Gastroesophageal sphincter (tissue), 4 donors: ENCODE results near the gene HSD17B14. TPM values are rescaled to one million over a fixed set of nuclear protein-coding genes. Genes with fewer than 3 reads are reported as not detected.

ENCODE experiments used
- ATAC-seq: fragments of 150-250 bp; one replicate; pipeline ENCODE4 v1.9.1; 2016; ENCODE audit warnings: mild to moderate bottlenecking, moderate library complexity
- H3K27ac ChIP-seq, 4 donors: fragments of 200-600 bp; sonication (generic) in 3 of 4; 1 replicate in 3 of 4; 2 replicates in 1 of 4; pipeline ENCODE4 v1.5.1; 2016 to 2019
- H3K27me3 ChIP-seq: fragments of 200-600 bp; sonication (generic); one replicate; pipeline ENCODE4 v1.5.1; 2019
- H3K36me3 ChIP-seq, 2 donors: fragments of 200-600 bp; sonication (generic); one replicate each; pipeline ENCODE4 v1.5.1; 2019; ENCODE audit warnings: control low read depth in 1 of 2
- H3K4me1 ChIP-seq, 3 donors: fragments of 200-600 bp; sonication (generic); 1 replicate in 2 of 3; 2 replicates in 1 of 3; pipeline ENCODE4 v1.5.1; 2016 to 2019; ENCODE audit warnings: control low read depth in 2 of 3
- H3K4me3 ChIP-seq, 2 donors: fragments of 200-600 bp; sonication (generic); one replicate each; pipeline ENCODE4 v1.5.1; 2019; ENCODE audit warnings: mild to moderate bottlenecking in 1 of 2, moderate library complexity in 1 of 2
- H3K9me3 ChIP-seq, 3 donors: fragments of 200-600 bp; sonication (generic); one replicate each; pipeline ENCODE4 v1.5.1; 2017 to 2019; ENCODE audit warnings: control low read depth in 2 of 3
- EP300 ChIP-seq: sonication (generic); formaldehyde crosslinking; IDR thresholded peaks from one replicate; pipeline ENCODE4 v1.6.1; 2017; ENCODE audit warnings: antibody characterized with exemption, mild to moderate bottlenecking
- POLR2A ChIP-seq, 2 donors: fragments of 450-650 bp; IDR thresholded peaks; one replicate each; pipeline ENCODE4 v1.6.1; 2017; ENCODE audit warnings: antibody characterized with exemption in 2 of 2, mild to moderate bottlenecking in 2 of 2, moderate library complexity in 1 of 2
- POLR2AphosphoS5 ChIP-seq: sonication (generic); formaldehyde crosslinking; IDR thresholded peaks from one replicate; pipeline ENCODE4 v1.6.1; 2017; ENCODE audit warnings: antibody characterized with exemption
- WGBS, 2 donors: methylation state at CpG; one replicate each; pipeline ENCODE4 v1.1.5; 2018; ENCODE audit warnings: low coverage in 1 of 2; 5-methylcytosine and 5-hydroxymethylcytosine counted together
- total RNA-seq, 4 donors: library from RNA; depleted of rRNA; stranded (reverse); fragments of >200 nt; gene quantifications; one replicate each; pipeline ENCODE4 v1.1.0, GENCODE V29; 2016
- TF ChIP-seq, protein P1 (sequence below), 4 experiments: fragments of 200-600 bp in 2 of 4; fragments of 450-650 bp in 2 of 4; sonication (generic) in 1 of 4; IDR thresholded peaks; one replicate each; pipeline ENCODE4 v1.5.1; 2017 to 2019; ENCODE audit warnings: antibody characterized with exemption in 4 of 4, mild to moderate bottlenecking in 2 of 4, moderate library complexity in 2 of 4

HSD17B14 gene
- total RNA-seq, 4 donors from 2014 or later: 5.3 to 12.5 (median 8.2) TPM

DNA sequence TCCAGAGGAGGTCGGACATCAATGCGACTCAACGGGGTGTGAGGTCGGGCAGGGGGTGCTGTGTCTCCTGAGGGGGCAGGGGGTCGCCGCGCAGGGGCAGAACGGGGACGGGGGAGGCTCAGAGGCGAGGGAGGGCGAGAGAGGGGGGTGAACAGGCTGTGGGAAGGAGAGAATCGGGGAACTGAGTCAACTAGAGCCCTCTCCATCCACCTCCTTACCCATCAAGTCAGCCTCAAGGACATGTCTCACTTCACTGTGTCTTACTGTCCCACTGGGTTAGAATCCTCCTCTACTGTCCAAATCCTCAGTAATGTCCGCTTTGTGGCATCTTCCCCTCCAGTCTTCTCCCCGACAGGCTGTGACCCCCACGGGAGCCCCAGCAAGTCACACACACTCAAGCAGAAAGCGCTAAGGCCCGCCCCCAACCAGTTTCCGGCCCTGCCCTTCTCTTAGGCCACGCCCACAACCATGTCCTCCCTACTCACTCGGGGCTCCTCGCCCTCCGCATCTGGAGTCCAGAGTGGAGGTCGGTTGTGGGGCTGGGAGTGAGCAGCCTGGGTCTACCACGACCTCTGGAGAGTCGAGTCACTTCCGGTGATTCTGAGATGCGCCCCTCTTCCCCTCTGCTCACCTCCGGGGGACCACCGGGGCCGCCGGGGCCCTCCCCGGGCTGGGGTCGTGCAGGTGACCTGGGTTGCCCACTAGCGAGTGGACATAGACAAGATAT, 22.9 kb upstream of the HSD17B14 start:
- H3K4me3 ChIP-seq: no peak overlapping the region
- TF ChIP-seq, protein P1, sequence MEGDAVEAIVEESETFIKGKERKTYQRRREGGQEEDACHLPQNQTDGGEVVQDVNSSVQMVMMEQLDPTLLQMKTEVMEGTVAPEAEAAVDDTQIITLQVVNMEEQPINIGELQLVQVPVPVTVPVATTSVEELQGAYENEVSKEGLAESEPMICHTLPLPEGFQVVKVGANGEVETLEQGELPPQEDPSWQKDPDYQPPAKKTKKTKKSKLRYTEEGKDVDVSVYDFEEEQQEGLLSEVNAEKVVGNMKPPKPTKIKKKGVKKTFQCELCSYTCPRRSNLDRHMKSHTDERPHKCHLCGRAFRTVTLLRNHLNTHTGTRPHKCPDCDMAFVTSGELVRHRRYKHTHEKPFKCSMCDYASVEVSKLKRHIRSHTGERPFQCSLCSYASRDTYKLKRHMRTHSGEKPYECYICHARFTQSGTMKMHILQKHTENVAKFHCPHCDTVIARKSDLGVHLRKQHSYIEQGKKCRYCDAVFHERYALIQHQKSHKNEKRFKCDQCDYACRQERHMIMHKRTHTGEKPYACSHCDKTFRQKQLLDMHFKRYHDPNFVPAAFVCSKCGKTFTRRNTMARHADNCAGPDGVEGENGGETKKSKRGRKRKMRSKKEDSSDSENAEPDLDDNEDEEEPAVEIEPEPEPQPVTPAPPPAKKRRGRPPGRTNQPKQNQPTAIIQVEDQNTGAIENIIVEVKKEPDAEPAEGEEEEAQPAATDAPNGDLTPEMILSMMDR (IDR thresholded peaks at IDR 0.05): no peak
- H3K9me3 ChIP-seq: no peaks in the 10 kb centered on the region
- ATAC-seq: no peak
- no peaks in the 10 kb centered on the region for H3K4me1 ChIP-seq
- 30 to 49% methylated on average over 2 to 9 of the region's 34 CpGs for WGBS, 2 donors
- peaks cover 0 to 28% of the 10 kb centered on the region in 2 donors for H3K36me3 ChIP-seq
- H3K27ac ChIP-seq: no peak overlapping the region
- no peaks in the 10 kb centered on the region for H3K27me3 ChIP-seq

DNA sequence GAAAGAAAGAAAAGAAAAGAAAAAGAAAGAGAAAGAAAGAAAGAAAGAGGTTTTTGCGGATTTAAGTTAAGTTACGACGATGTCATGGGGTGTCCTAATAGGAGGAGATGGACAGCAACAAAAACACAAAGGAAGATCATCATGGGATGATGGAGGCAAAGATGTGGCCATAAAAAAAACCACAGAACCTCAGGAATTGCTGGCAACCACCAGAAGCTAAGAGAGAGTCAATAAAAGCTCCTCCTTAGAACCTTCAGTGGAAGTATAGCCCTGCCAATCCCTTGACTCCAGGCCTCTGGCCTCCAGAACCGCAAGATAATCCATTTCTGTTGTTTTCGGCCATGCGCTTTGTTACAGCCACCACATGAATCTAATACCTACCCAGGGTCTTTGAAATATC, 20.6 kb upstream of the HSD17B14 start:
- Histone ChIP-seq H3K27me3 (no peaks in the 10 kb centered on the region), H3K4me1 (no peaks in the 10 kb centered on the region), H3K4me3 (no peak overlapping the region), H3K27ac (no peak overlapping the region), H3K36me3 (peaks cover 0 to 36% of the 10 kb centered on the region in 2 donors), H3K9me3 (no peaks in the 10 kb centered on the region)
- TF ChIP-seq POLR2AphosphoS5: no peak
- no peak for TF ChIP-seq EP300
- no peak for TF ChIP-seq POLR2A (IDR thresholded peaks at IDR 0.05)
- TF ChIP-seq, protein P1 (IDR thresholded peaks at IDR 0.05): no peak
- WGBS, 2 donors: 85 to 96% methylated on average over 2 to 5 of the region's 6 CpGs
- no peak for ATAC-seq

DNA sequence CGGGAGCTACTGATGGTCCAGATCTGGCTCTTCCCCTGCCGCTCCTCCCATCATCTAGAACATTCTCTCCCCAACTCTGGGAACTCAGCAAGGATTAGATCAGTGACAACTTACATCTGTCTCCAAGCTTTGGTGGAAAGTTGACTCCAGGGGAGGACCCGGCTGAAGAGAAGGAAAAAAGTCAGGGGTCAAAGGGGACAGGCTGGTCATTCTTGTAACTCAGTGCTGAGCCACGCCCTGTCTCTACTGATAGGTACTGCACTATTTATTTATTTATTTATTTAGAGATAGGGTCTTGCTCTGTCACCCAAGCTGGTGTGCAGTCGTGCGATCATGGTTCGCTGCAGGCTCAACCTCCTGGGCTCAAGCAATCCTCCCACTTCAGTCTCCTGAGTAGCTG, 17.8 kb upstream of the HSD17B14 start:
- Histone ChIP-seq H3K27me3 (no peaks in the 10 kb centered on the region), H3K4me1 (no peaks in the 10 kb centered on the region), H3K4me3 (no peak overlapping the region), H3K27ac (no peak overlapping the region), H3K36me3 (peaks cover 0 to 35% of the 10 kb centered on the region in 2 donors), H3K9me3 (no peaks in the 10 kb centered on the region)
- 82% methylated on average over 5 of the region's 7 CpGs; no CpG with 5 or more reads in 1 of the 2 donors for WGBS, 2 donors
- TF ChIP-seq POLR2AphosphoS5 (no peak), POLR2A (IDR thresholded peaks at IDR 0.05) (no peak), EP300 (no peak)
- TF ChIP-seq, protein P1 (IDR thresholded peaks at IDR 0.05): no peak
- no peak for ATAC-seq

DNA sequence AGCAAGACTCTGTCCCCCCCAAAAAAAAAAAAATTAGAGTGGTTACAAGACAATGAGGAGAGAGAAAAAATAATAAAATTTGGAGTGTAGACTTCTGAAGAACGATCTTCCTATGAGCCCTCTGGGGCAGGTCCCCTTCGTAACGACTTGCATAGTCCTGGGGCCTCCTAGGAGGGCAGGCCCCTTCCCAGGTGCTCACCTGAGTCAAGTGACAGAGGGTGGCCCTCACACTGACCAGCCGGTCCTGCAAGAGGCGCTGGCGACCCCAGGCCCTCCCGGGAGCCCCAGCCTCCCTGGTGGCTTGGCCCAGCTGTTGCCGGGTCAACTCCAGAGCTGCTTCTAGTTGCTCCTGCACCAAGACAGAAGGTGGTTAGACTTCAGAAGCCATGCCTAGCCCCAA, 17.2 kb upstream of the HSD17B14 start:
- 85% methylated on average over 3 of the region's 8 CpGs; no CpG with 5 or more reads in 1 of the 2 donors for WGBS, 2 donors
- H3K36me3 ChIP-seq: peaks cover 0 to 39% of the 10 kb centered on the region in 2 donors
- ATAC-seq: no peak

More for the DNA sequence above, 17.2 kb upstream of the HSD17B14 start:
- TF ChIP-seq POLR2A (IDR thresholded peaks at IDR 0.05) (no peak), POLR2AphosphoS5 (no peak), EP300 (no peak)
- TF ChIP-seq, protein P1 (IDR thresholded peaks at IDR 0.05): no peak
- H3K27me3 ChIP-seq: no peaks in the 10 kb centered on the region
- no peak overlapping the region for H3K4me3 ChIP-seq
- H3K9me3 ChIP-seq: no peaks in the 10 kb centered on the region
- H3K27ac ChIP-seq: no peak overlapping the region
- H3K4me1 ChIP-seq: no peaks in the 10 kb centered on the region
